Esophagus muscularis mucosa (tissue), 4 donors: Measurements from ENCODE around the gene DENND2A. TPM values are rescaled to one million over a fixed set of nuclear protein-coding genes. Genes with fewer than 3 reads are reported as not detected.
A peak's percentile ranks its signal among the peaks of the same experiment; 100 is the strongest.

Experiments
- DNase-seq: peaks from one replicate; pipeline ENCODE4 v3.0.0-alpha.2; 2017; ENCODE audit errors: extremely low spot score
- H3K27ac ChIP-seq, 4 donors: fragments of 200-600 bp; sonication (generic); replicated peaks in 1 of 4; 1 replicate in 3 of 4; 2 replicates in 1 of 4; pipeline ENCODE4 v1.5.1; 2016 to 2019; ENCODE audit warnings: mild to moderate bottlenecking in 1 of 4
- H3K27me3 ChIP-seq, 4 donors: fragments of 200-600 bp; sonication (generic); one replicate each; pipeline versions ENCODE4 v1.5.1 to v1.6.0; 2016 to 2019
- H3K36me3 ChIP-seq, 4 donors: fragments of 200-600 bp; sonication (generic); one replicate each; pipeline ENCODE4 v1.5.1; 2016 to 2019
- H3K4me1 ChIP-seq, 4 donors: fragments of 200-600 bp; sonication (generic); one replicate each; pipeline ENCODE4 v1.5.1; 2016 to 2019
- H3K4me3 ChIP-seq, 4 donors: fragments of 200-600 bp; sonication (generic); 1 replicate in 2 of 4; 2 replicates in 2 of 4; pipeline ENCODE4 v1.5.1; 2016 to 2019; ENCODE audit warnings: mild to moderate bottlenecking in 4 of 4, moderate library complexity in 1 of 4
- H3K9me3 ChIP-seq, 4 donors: fragments of 200-600 bp; sonication (generic); 1 replicate in 3 of 4; 2 replicates in 1 of 4; pipeline ENCODE4 v1.5.1; 2016 to 2019
- EP300 ChIP-seq: sonication (generic); formaldehyde crosslinking; IDR thresholded peaks from one replicate; pipeline ENCODE4 v1.6.1; 2017; ENCODE audit warnings: antibody characterized with exemption
- POLR2A ChIP-seq: fragments of 450-650 bp; IDR thresholded peaks from one replicate; pipeline ENCODE4 v1.6.1; 2017; ENCODE audit warnings: antibody characterized with exemption, moderate library complexity, mild to moderate bottlenecking, low read depth
- POLR2AphosphoS5 ChIP-seq, 2 donors: sonication (generic); formaldehyde crosslinking; IDR thresholded peaks; one replicate each; pipeline ENCODE4 v1.6.1; 2017; ENCODE audit warnings: antibody characterized with exemption in 2 of 2
- WGBS: methylation state at CpG from one replicate; pipeline ENCODE4 v1.1.5; 2018; 5-methylcytosine and 5-hydroxymethylcytosine counted together
- intact Hi-C: fragments of 100-400 bp; cut with DNase I; formaldehyde crosslinking; loops from one replicate; pipeline ENCODE4 v1.15.1; 2023
- total RNA-seq, 4 donors: library from RNA; depleted of rRNA; stranded (reverse); fragments of >200 nt; gene quantifications; one replicate each; pipeline versions ENCODE4 v1.1.0 to v1.2.1, GENCODE V29; 2016
- TF ChIP-seq, protein P1 (sequence below), 3 experiments: fragments of 200-600 bp in 2 of 3; fragments of 450-650 bp in 1 of 3; sonication (generic) in 2 of 3; IDR thresholded peaks; one replicate each; pipeline ENCODE4 v1.5.1; 2017 to 2019; ENCODE audit warnings: antibody characterized with exemption in 3 of 3, mild to moderate bottlenecking in 2 of 3, moderate library complexity in 1 of 3

The DENND2A gene
- total RNA-seq, 4 donors from 2014 or later: 46.4 to 77.2 (median 59.2) TPM

DNA sequence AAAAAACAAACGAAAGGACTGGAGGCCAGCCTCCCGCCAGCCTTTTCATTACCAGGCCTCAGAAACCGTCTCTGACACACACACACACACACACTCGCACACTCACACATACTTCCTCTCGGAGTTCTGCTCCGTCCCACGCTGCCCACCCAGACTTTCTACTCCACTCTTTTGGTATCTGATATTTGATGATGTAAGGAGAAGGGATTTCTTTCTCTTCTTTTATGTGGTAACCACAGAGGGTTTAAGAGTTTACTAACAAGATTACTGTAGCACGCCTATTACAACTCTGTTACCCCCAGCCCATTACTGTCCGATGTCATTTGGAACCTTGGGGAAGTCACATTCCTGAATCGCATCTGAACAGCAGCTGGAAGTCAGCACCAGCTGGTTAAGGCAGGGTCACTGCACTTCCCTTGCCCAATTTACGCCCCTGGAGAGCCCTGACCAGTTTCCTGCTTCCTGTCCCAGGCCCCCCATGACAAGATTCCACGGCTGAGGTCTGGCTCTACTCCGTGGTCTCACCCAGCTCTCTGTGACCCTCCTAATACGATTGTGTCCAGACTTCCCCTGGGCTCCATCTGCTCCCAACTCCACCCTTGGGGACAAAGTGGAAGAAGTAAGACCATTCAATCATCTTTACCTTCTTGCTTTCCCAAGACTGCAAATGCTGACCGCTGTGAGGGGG lies 1.1 kb downstream of the DENND2A start:
- peaks cover 0 to 3% (median 0%) of the 10 kb centered on the region in 4 donors for H3K27me3 ChIP-seq
- no peaks in the 10 kb centered on the region for H3K36me3 ChIP-seq
- H3K4me1 ChIP-seq: peaks cover 52 to 87% (median 85%) of the 10 kb centered on the region in 4 donors
- no peaks in the 10 kb centered on the region for H3K9me3 ChIP-seq
- WGBS: 10% methylated on average over 14 of the region's 15 CpGs
- H3K4me3 ChIP-seq: peak overlapping the region; percentile 68 to 92 (median 88)
- TF ChIP-seq POLR2AphosphoS5 (IDR thresholded peaks at IDR 0.05): peak in 1 of 2 donors; percentile 4
- TF ChIP-seq, protein P1, sequence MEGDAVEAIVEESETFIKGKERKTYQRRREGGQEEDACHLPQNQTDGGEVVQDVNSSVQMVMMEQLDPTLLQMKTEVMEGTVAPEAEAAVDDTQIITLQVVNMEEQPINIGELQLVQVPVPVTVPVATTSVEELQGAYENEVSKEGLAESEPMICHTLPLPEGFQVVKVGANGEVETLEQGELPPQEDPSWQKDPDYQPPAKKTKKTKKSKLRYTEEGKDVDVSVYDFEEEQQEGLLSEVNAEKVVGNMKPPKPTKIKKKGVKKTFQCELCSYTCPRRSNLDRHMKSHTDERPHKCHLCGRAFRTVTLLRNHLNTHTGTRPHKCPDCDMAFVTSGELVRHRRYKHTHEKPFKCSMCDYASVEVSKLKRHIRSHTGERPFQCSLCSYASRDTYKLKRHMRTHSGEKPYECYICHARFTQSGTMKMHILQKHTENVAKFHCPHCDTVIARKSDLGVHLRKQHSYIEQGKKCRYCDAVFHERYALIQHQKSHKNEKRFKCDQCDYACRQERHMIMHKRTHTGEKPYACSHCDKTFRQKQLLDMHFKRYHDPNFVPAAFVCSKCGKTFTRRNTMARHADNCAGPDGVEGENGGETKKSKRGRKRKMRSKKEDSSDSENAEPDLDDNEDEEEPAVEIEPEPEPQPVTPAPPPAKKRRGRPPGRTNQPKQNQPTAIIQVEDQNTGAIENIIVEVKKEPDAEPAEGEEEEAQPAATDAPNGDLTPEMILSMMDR (IDR thresholded peaks at IDR 0.05): no peak
- no peak for DNase-seq
- intact Hi-C loops: loop anchor here (2.0 kb wide), 1 partner anchor 73 kb away; no protein-coding TSS in a partner anchor
- H3K27ac ChIP-seq: peak overlapping the region; percentile 91 to 98 (median 97)

DNA sequence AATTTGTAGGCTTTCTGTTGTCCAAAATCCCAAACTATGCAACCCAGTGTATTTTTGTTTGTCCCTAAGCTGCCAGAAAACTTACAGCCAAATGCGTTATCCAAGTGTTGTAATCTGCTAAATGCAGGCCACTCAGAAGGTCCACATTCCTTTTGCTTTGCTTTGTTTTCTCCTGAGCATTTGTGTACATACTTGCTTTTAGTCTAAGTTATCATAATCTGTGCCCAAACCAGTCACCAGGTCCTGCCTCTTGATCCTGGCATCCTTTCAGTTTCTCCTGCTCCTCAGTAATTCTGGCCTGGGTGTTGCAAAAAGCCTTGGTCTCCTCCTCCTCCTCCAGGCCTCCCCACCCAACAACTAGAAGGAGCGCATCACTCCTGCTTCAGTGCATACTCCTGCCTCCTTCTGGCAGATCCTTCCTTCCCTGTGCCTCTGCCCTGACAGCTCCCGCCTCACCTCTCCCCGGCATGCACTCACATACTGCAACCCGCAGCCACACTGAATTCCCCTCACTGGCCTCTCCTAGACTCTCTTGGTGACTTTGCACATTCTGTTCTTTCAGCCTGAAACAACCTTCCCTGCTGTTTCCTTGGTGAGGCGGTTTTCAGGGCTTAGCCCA lies 2.3 kb downstream of the DENND2A start:
- DNase-seq: no peak
- Histone ChIP-seq H3K4me3 (peak overlapping the region; percentile 68 to 92 (median 88)), H3K27ac (peak overlapping the region; percentile 91 to 98 (median 97)), H3K27me3 (peaks cover 0 to 3% (median 0%) of the 10 kb centered on the region in 4 donors), H3K9me3 (no peaks in the 10 kb centered on the region), H3K36me3 (no peaks in the 10 kb centered on the region), H3K4me1 (peaks cover 54 to 89% (median 84%) of the 10 kb centered on the region in 4 donors)
- WGBS: 45% methylated on average over 6 of the region's 6 CpGs
- TF ChIP-seq POLR2AphosphoS5 (IDR thresholded peaks at IDR 0.05): peak in 1 of 2 donors; percentile 86
- TF ChIP-seq POLR2A: no peak
- TF ChIP-seq EP300: no peak
- TF ChIP-seq, protein P1 (IDR thresholded peaks at IDR 0.05): peak; percentile 31 to 41 (median 36)
- intact Hi-C loops: no loop called here

DNA sequence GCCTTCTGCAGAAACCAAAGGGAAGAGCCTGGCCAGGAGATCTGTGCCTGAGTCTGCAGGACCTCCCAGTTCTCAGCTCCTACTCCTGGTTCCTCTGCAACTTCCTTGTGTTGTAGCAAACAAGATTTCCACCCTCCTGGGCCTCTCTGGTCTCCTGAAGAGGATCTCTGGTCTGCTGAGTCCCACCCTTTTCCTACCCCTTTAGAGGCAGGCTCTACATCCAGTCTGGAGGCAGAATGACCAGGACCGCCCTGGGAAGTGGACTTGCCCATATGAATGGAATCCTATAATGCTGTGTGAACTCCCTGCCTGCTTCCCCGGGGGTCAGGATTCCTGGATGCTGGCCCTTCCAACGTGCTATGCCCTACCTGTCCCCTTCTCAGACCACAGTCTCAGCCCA lies 3.2 kb downstream of the DENND2A start:
- WGBS: 54% methylated on average over 3 of the region's 3 CpGs
- DNase-seq: no peak
- H3K4me1 ChIP-seq: peaks cover 57 to 94% (median 86%) of the 10 kb centered on the region in 4 donors
- H3K36me3 ChIP-seq: no peaks in the 10 kb centered on the region
- TF ChIP-seq POLR2A (no peak), EP300 (no peak), POLR2AphosphoS5 (IDR thresholded peaks at IDR 0.05) (no peak)
- TF ChIP-seq, protein P1 (IDR thresholded peaks at IDR 0.05): no peak
- H3K9me3 ChIP-seq: no peaks in the 10 kb centered on the region
- H3K27me3 ChIP-seq: peaks cover 0 to 3% (median 0%) of the 10 kb centered on the region in 4 donors
- intact Hi-C loops: no loop called here
- H3K4me3 ChIP-seq: no peak overlapping the region
- peak overlapping the region; percentile 91 to 98 (median 97) for H3K27ac ChIP-seq

DNA sequence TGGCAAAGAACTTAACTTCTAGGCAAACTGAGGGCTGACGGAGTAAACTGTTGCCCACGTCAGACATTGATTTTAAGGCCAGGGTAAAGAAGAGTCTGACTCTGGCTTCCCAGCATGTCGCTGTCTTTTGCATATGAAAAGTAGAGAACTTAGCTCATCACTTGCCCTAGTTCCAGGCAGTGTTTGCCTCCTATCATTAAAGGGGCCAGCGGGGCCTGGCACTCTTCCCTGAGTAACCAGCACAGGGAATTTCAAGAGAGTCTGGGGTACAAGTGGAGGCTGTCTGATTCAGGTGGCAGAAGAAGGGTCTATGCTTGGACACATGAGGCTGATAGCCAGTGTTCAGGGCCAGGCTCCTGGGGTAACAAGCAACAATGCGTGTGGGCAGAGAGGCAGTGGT lies 4.8 kb downstream of the DENND2A start:
- peaks cover 65 to 94% (median 86%) of the 10 kb centered on the region in 4 donors for H3K4me1 ChIP-seq
- peak overlapping the region; percentile 55 to 98 (median 80) for H3K27ac ChIP-seq
- intact Hi-C loops: no loop called here
- H3K4me3 ChIP-seq: peak overlapping the region in 1 of 4 donors; percentile 0
- H3K36me3 ChIP-seq: no peaks in the 10 kb centered on the region
- H3K9me3 ChIP-seq: no peaks in the 10 kb centered on the region
- no peaks in the 10 kb centered on the region for H3K27me3 ChIP-seq
- WGBS: 69% methylated on average over 5 of the region's 5 CpGs
- TF ChIP-seq, protein P1 (IDR thresholded peaks at IDR 0.05): no peak
- TF ChIP-seq POLR2A: no peak
- TF ChIP-seq POLR2AphosphoS5 (IDR thresholded peaks at IDR 0.05): peak in 1 of 2 donors; percentile 8
- TF ChIP-seq EP300: no peak
- no peak for DNase-seq
